ENCODE measurements around the gene DENND1A.
"Not testable (repeated sequence)": the region's sequence is repeated elsewhere in the genome, so short reads cannot be mapped to it uniquely, and the experiment has no call there.

The DENND1A gene

GRCh38 chr9:123938401-123938800 lies 8.5 kb upstream of the DENND1A start:
- no peaks in the 10 kb centered on the region for H3K36me3 ChIP-seq (ENCODE audit: low read length)
- H3K9ac ChIP-seq (ENCODE audit: low read length): no peak overlapping the region
- H2AFZ ChIP-seq (ENCODE audit: low read depth, low read length, severe bottlenecking): no peak overlapping the region
- H3K9me3 ChIP-seq (ENCODE audit: insufficient read depth, low read length): no peaks in the 10 kb centered on the region
- H3K27ac ChIP-seq (ENCODE audit: low read depth, low read length): no peak overlapping the region
- no peak overlapping the region for H3K4me2 ChIP-seq (ENCODE audit: low read depth, low read length, poor library complexity, severe bottlenecking)
- H3K79me2 ChIP-seq (ENCODE audit: insufficient read depth, low read length): no peaks in the 10 kb centered on the region
- H3K9me2 ChIP-seq (replicated peaks; ENCODE audit: insufficient read depth, low read length): no peaks in the 10 kb centered on the region
- H3K27me3 ChIP-seq (ENCODE audit: low read length): no peaks in the 10 kb centered on the region
- no peaks in the 10 kb centered on the region for H3F3A ChIP-seq (ENCODE audit: insufficient read depth)
- H3K4me3 ChIP-seq (ENCODE audit: insufficient read depth, low read length, poor library complexity, severe bottlenecking): no peak overlapping the region
- TF ChIP-seq CTCF (IDR thresholded peaks at IDR 0.05; ENCODE audit: insufficient read depth, low read length, poor library complexity, severe bottlenecking): no peak
- no peak for TF ChIP-seq EZH2phosphoT487 (conservative IDR thresholded peaks at IDR 0.05; ENCODE audit: low read length)
- no peaks in the 10 kb centered on the region for H4K20me1 ChIP-seq (ENCODE audit: low read depth, low read length)

GRCh38 chr9:123936575-123936974 lies 6.6 kb upstream of the DENND1A start:
- not testable (repeated sequence) for H3K9me2 ChIP-seq (replicated peaks; ENCODE audit: insufficient read depth, low read length); H3K27me3 ChIP-seq (ENCODE audit: low read length); H3K27ac ChIP-seq (ENCODE audit: low read depth, low read length); H3K9me3 ChIP-seq (ENCODE audit: insufficient read depth, low read length); H3K4me2 ChIP-seq (ENCODE audit: low read depth, low read length, poor library complexity, severe bottlenecking); H3F3A ChIP-seq (ENCODE audit: insufficient read depth); H4K20me1 ChIP-seq (ENCODE audit: low read depth, low read length); H3K4me3 ChIP-seq (ENCODE audit: insufficient read depth, low read length, poor library complexity, severe bottlenecking); H3K36me3 ChIP-seq (ENCODE audit: low read length); H3K9ac ChIP-seq (ENCODE audit: low read length); H3K79me2 ChIP-seq (ENCODE audit: insufficient read depth, low read length); H2AFZ ChIP-seq (ENCODE audit: low read depth, low read length, severe bottlenecking)

- Histone ChIP-seq H3K9me3 (ENCODE audit: insufficient read depth, low read length) (no peaks in the 10 kb centered on the region), H3K27me3 (ENCODE audit: low read length) (no peaks in the 10 kb centered on the region), H3K4me3 (ENCODE audit: insufficient read depth, low read length, poor library complexity, severe bottlenecking) (no peak overlapping the region), H3K9me2 (replicated peaks; ENCODE audit: insufficient read depth, low read length) (no peaks in the 10 kb centered on the region), H3K27ac (ENCODE audit: low read depth, low read length) (no peak overlapping the region), H3K36me3 (ENCODE audit: low read length) (no peaks in the 10 kb centered on the region), H4K20me1 (ENCODE audit: low read depth, low read length) (no peaks in the 10 kb centered on the region), H3F3A (ENCODE audit: insufficient read depth) (peaks cover 4% of the 10 kb centered on the region; the same call in 1 of the 2 replicates), H3K9ac (ENCODE audit: low read length) (no peak overlapping the region), H3K79me2 (ENCODE audit: insufficient read depth, low read length) (no peaks in the 10 kb centered on the region), H2AFZ (ENCODE audit: low read depth, low read length, severe bottlenecking) (no peak overlapping the region), H3K4me2 (ENCODE audit: low read depth, low read length, poor library complexity, severe bottlenecking) (no peak overlapping the region)
- no peak for TF ChIP-seq EZH2phosphoT487 (conservative IDR thresholded peaks at IDR 0.05; ENCODE audit: low read length)
- TF ChIP-seq CTCF (IDR thresholded peaks at IDR 0.05; ENCODE audit: insufficient read depth, low read length, poor library complexity, severe bottlenecking): no peak
These were observed 3.7 kb upstream of the DENND1A start for GRCh38 chr9:123933440-123934212.

- H3K9me2 ChIP-seq (replicated peaks; ENCODE audit: insufficient read depth, low read length): no peaks in the 10 kb centered on the region
- H3K36me3 ChIP-seq (ENCODE audit: low read length): no peaks in the 10 kb centered on the region
- H3K27me3 ChIP-seq (ENCODE audit: low read length): no peaks in the 10 kb centered on the region
- no peaks in the 10 kb centered on the region for H3K9me3 ChIP-seq (ENCODE audit: insufficient read depth, low read length)
- H4K20me1 ChIP-seq (ENCODE audit: low read depth, low read length): no peaks in the 10 kb centered on the region; the same call in 1 of the 2 replicates
- H3K79me2 ChIP-seq (ENCODE audit: insufficient read depth, low read length): 0 out of 2 replicates have a peak, but pooled peaks cover 4% of the 10 kb centered on the region
- H3K4me2 ChIP-seq (ENCODE audit: low read depth, low read length, poor library complexity, severe bottlenecking): peak overlapping the region; percentile 90
- no peak overlapping the region; the same call in 1 of the 2 replicates for H3K27ac ChIP-seq (ENCODE audit: low read depth, low read length)
- peak overlapping the region; percentile 54 for H2AFZ ChIP-seq (ENCODE audit: low read depth, low read length, severe bottlenecking)
- no peak for TF ChIP-seq EZH2phosphoT487 (conservative IDR thresholded peaks at IDR 0.05; ENCODE audit: low read length)
- no peak for TF ChIP-seq CTCF (IDR thresholded peaks at IDR 0.05; ENCODE audit: insufficient read depth, low read length, poor library complexity, severe bottlenecking)
- peak overlapping the region; percentile 70 for H3K4me3 ChIP-seq (ENCODE audit: insufficient read depth, low read length, poor library complexity, severe bottlenecking)
- peaks cover 9% of the 10 kb centered on the region for H3F3A ChIP-seq (ENCODE audit: insufficient read depth)
- peak overlapping the region; percentile 67 for H3K9ac ChIP-seq (ENCODE audit: low read length)
These were observed 603 bp downstream of the DENND1A start for GRCh38 chr9:123929177-123929869.

Data from SU-DHL-6 (cell line).